Glomerular visceral epithelial cell (primary cell): ENCODE measurements around the gene UGT1A3.

Experiments
- DNase-seq: peaks from one replicate; pipeline ENCODE4 v3.0.0-alpha.2; 2016; ENCODE audit errors: extremely low spot score

UGT1A3 gene

GRCh38 chr2:233758141-233758540, 29.3 kb downstream of the UGT1A3 start:
- no peak for DNase-seq

GRCh38 chr2:233758849-233759248, 30.0 kb downstream of the UGT1A3 start:
- no peak for DNase-seq

DNA sequence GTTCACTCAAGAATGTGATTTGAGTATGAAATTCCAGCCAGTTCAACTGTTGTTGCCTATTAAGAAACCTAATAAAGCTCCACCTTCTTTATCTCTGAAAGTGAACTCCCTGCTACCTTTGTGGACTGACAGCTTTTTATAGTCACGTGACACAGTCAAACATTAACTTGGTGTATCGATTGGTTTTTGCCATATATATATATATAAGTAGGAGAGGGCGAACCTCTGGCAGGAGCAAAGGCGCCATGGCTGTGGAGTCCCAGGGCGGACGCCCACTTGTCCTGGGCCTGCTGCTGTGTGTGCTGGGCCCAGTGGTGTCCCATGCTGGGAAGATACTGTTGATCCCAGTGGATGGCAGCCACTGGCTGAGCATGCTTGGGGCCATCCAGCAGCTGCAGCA, 31.2 kb downstream of the UGT1A3 start, which contains the start of gene UGT1A1:
Gene UGT1A1, plus strand, starts transcription at position 228 of the 400 bp plus-strand sequence. Its CDS starts 18 bp downstream, at position 246.
- DNase-seq = no peak

DNA sequence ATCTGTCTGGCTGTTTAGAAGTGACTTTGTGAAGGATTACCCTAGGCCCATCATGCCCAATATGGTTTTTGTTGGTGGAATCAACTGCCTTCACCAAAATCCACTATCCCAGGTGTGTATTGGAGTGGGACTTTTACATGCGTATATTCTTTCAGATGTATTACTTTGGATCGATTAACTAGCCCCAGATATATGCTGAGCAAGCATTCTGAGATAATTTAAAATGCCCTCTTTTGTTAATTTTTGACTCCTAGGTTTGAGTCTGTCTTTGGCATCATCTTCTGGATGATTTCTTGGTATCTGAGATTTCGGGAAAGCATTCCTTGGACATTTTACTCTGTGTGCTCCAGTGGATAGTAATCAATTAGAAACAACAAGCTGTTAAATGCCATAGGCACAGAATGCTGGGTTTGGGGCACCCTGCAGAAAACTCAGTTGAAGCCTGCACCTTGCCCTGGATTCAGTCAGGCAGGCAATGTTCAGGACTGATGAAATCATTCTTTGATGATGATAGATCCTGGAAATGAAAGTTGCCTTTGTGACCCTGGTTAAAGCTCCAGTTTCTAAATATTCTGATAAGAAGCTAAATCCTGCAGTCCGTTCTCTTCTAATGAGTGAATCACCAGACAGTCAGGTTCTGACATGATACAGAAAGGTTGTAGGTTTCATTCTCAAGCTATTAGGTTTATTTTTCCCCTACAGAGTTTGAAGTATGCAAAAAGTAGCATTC, 32.4 kb downstream of the UGT1A3 start:
- no peak for DNase-seq

DNA sequence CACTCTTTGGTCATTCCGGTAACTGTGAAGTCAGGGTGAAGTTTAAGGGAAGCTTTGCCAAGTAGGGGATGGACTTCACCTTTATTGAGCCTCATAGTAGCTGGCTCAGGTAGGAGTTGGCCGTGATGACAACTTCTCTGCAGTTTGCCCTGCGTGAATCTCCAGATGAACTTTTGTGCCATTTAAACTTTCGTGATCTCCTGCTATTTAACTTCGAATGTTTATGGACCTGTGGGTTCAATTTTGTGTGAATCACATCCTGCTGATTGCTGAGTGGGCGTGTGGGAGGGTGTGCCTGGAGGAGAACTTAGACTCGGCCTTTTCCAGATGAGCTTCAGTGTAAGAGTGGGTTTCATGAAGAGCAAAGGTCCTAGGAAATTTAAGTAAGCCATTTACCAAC, 35.4 kb downstream of the UGT1A3 start:
- peak; percentile 36 for DNase-seq

DNA sequence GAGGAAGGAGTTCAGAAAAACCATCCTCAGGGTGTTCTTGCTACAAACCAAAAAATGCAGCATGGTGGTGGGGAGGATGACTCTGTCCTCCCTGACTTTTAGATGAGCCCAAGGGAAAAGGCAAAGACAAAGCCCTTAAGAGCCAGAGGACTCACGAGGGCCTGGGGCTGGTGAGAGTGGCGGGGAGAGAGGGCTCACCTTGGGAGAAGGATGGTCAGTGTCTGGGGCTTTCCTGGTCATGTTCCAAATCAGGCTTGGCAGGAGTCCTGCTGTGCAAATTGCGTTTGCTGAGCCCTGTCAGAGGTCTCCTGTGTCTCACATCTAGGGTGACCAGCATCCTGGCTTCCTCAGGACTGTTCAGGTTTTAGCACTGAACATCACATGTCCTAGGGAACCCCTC, 35.9 kb downstream of the UGT1A3 start:
- no peak for DNase-seq

- no peak for DNase-seq
Observed at GRCh38 chr2:233766416-233766815, 37.6 kb downstream of the UGT1A3 start.

- no peak for DNase-seq
Observed at GRCh38 chr2:233768076-233768475, 39.2 kb downstream of the UGT1A3 start.

DNA sequence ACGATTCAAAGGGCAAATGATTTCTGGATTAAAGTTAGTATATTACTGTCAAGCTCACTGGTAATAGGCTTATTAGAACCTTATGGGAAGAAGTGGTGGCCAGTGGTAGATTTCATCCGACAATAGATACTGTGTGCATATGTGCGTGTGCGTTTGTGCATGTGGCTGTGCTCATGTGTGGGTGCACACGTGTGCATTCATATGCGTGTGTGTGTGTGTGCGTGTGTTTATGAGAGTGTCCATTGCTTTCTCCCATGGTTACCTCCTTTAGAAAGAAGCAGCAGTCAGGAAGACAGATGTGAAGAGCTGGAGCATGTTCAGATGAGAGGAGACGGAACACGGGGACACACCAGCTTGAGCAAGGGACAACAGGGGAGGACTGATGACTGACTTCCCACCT, 40.4 kb downstream of the UGT1A3 start:
- no peak for DNase-seq

DNA sequence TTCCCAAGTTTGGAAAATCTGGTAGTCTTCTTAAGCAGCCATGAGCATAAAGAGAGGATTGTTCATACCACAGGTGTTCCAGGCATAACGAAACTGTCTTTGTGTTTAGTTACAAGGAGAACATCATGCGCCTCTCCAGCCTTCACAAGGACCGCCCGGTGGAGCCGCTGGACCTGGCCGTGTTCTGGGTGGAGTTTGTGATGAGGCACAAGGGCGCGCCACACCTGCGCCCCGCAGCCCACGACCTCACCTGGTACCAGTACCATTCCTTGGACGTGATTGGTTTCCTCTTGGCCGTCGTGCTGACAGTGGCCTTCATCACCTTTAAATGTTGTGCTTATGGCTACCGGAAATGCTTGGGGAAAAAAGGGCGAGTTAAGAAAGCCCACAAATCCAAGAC, 43.3 kb downstream of the UGT1A3 start:
- no peak for DNase-seq

GRCh38 chr2:233772583-233772982, 43.7 kb downstream of the UGT1A3 start:
- DNase-seq = no peak

DNA sequence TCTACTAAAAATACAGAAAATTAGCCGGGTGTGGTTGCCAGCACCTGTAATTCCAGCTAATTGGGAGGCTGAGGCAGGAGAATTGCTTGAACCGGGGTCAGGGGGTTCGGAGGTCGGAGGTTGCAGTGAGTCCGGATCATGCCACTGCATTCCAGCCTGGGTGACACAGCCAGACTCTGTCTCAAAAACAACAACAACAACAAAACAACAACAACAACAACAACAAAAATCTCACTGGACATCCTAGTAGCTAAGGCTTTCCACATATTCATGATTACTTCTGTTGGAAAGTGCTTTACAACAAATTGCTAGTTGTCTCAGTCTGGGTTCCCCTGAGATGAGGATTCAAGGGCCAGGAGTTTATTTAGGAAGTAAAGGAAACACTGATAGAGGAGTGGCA, 45.0 kb downstream of the UGT1A3 start:
- DNase-seq = no peak

GRCh38 chr2:233775414-233775813, 46.6 kb downstream of the UGT1A3 start:
- DNase-seq = no peak

- no peak for DNase-seq
Observed at GRCh38 chr2:233778030-233778429, 49.2 kb downstream of the UGT1A3 start, which contains the start of gene MROH2A. TSS of gene MROH2A (plus strand) at chr2:233778330. CDS start at chr2:233779359, 1,029 bp downstream.

- no peak for DNase-seq
Observed at GRCh38 chr2:233779722-233780121, 50.9 kb downstream of the UGT1A3 start.

GRCh38 chr2:233780771-233781170, 51.9 kb downstream of the UGT1A3 start:
- no peak for DNase-seq

DNA sequence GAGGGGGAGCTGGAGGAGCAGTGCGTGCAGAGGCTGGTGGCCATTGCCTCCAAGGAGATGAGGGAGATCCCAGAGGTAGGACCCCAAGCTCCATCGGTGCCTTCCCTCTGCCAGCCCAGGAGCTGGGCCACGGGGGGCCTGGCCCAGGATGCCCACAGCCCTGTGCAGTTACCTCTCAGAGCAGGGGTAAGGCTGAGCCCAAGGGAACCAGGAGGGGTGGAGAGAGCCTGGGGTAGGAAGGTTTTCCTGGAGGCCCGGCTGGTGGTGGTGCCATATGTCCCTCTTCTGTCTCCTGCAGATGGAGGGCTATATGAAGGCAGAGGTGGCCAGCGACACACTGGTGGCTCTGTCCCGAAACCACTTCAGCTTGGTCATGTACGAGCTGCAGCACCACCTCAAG, 60.7 kb downstream of the UGT1A3 start:
- no peak for DNase-seq

DNA sequence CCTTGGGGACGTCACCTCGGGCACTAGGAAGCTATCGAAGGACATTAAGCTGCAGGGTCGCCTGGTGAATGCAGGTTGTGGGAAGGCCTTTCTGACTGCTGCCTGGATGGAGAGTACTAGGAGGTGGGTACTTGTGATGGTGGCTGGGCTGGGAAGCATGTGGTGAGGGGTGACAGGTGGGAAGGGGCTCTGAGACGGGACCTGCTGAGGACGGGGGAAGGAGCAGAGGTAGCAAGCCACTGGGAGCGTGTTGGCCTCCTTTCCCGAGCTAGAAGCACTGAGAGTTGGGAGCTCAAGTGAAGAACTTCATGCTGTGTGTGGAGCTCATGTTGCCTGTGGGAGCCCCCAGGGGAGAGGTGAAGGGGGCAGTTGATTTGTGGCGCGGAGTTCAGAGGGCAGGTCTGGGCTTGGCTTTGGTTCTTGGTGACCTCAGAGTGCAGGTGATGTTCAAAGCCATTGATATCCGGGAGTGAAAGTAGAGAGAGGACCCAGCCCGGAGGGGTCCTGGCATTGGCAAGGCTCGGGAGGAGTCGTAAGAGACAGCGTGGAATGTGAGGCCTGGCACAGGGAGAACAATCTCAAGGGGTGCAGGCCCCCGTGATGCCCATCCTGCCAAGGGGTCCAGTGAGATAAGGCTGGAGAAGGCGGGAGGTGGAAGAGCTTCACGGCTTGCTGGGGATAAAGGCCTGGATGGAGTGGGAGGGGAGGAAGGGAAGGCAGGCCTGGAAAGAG, 62.5 kb downstream of the UGT1A3 start:
- DNase-seq = no peak

DNA sequence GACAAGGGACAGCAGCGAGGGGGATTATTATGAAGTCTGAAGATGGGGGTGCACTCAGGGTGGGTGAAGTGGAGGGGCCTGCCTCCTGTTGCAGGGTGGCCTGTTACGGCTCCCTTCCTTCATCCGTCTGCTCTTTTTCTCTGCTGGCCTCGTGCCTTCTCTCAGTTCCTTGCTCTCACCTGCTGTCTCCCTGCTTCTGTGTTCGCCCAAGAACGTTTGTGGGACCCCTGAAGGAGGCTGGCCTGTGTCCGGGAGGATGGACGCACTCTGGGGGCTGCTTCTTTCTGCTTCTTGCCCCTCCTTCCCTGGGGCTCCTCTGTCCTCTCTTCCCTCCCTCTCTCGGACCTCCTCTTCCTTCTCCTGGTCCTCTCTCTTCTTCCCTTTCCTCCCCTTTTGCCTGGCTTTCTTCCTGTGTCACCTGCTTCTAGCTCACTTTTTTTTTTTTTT, 63.1 kb downstream of the UGT1A3 start:
- DNase-seq = no peak

GRCh38 chr2:233792720-233793119, 63.9 kb downstream of the UGT1A3 start:
- DNase-seq = no peak

DNA sequence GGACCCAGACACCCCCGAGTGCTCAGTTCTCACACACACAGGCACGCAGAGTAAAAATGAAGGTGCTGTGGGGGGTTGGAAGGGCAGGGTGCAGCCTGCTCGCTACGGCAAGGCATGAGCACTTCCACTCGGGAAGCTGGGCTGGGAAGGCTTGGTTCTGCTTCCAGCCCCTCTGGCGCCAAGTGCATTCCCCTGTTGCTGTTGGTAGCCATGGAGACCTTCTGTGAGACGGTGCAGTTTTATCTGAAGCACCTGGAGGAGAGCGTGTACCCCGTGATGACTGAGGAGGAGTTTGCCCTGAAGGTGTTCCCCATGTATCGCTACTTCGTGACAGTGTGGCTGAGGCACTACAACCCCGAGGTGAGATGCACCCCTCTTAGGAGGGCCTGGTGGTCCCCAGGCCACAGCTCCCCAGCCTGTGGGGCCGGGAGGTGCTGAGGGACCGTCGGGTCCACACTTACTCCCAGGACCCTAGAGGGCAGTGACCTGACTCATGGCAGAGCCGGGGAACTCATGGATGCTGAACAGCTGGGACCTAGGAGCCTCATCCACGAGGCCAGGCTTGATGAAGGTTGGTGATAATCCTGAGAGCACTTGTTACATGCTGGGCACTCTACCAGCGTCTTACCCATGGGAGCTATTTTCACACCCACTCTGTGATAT, 64.8 kb downstream of the UGT1A3 start:
- no peak for DNase-seq

GRCh38 chr2:233794128-233794658, 65.4 kb downstream of the UGT1A3 start:
- DNase-seq = no peak
